Ishikawa (cell line): ENCODE measurements around the gene PRSS16.

Source experiments
- CREB1 ChIP-seq: IDR thresholded peaks from 2 replicates; pipeline ENCODE4 v1.6.1; 2012; ENCODE audit warnings: low read depth
- NFIC ChIP-seq: IDR thresholded peaks from 2 replicates; pipeline ENCODE4 v1.6.1; 2012
- RAD21 ChIP-seq: IDR thresholded peaks from 2 replicates; pipeline ENCODE4 v1.6.1; 2012; ENCODE audit warnings: low read depth
- YY1 ChIP-seq: IDR thresholded peaks from 2 replicates; pipeline ENCODE4 v1.6.1; 2012; ENCODE audit warnings: low read depth
- TF ChIP-seq, protein P1 (sequence below): IDR thresholded peaks from 2 replicates; pipeline ENCODE4 v1.6.1; 2012; ENCODE audit warnings: low read depth, mild to moderate bottlenecking

DNA sequence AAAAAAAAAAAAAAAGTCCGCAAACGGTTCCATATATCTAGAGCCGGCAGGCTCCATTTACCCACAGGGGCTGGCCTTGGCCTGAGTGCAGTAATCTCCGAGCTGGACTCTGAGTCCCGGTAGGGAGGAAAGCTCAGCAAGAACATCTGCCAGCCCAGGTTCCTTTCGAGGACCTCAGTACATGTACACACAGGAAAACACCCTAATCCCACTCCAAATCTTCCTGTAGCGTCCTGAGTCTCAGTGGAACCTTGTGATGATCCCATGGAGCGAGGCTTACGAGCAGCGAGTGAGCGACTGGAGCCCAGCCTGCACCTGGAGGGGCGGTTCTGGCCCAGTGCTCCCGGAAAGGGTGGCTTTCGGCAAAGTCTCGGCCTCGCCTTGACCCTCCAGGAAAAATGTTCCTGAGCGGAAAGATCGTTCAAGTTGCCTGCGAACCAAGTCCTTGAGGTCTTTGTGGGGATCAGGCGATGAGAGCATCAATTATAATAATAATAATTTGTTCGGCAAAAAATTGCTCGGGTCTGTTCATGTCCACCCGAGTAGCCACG lies 32.1 kb downstream of the PRSS16 start:
- TF ChIP-seq, protein P1, sequence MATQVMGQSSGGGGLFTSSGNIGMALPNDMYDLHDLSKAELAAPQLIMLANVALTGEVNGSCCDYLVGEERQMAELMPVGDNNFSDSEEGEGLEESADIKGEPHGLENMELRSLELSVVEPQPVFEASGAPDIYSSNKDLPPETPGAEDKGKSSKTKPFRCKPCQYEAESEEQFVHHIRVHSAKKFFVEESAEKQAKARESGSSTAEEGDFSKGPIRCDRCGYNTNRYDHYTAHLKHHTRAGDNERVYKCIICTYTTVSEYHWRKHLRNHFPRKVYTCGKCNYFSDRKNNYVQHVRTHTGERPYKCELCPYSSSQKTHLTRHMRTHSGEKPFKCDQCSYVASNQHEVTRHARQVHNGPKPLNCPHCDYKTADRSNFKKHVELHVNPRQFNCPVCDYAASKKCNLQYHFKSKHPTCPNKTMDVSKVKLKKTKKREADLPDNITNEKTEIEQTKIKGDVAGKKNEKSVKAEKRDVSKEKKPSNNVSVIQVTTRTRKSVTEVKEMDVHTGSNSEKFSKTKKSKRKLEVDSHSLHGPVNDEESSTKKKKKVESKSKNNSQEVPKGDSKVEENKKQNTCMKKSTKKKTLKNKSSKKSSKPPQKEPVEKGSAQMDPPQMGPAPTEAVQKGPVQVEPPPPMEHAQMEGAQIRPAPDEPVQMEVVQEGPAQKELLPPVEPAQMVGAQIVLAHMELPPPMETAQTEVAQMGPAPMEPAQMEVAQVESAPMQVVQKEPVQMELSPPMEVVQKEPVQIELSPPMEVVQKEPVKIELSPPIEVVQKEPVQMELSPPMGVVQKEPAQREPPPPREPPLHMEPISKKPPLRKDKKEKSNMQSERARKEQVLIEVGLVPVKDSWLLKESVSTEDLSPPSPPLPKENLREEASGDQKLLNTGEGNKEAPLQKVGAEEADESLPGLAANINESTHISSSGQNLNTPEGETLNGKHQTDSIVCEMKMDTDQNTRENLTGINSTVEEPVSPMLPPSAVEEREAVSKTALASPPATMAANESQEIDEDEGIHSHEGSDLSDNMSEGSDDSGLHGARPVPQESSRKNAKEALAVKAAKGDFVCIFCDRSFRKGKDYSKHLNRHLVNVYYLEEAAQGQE: no peak
- no peak for TF ChIP-seq RAD21
- TF ChIP-seq YY1: no peak
- no peak for TF ChIP-seq CREB1
- no peak for TF ChIP-seq NFIC
